HG03378 (cell line): Measurements from ENCODE around the gene NFIB.

Experiments used
- ATAC-seq: cut with Tn5 transposase; IDR thresholded peaks from one replicate; pipeline ENCODE4 v1.9.1; 2021; ENCODE audit warnings: mild to moderate bottlenecking, moderate library complexity; ENCODE audit not compliant: unreplicated experiment

Gene NFIB

GRCh38 chr9:14281136-14281795, 32.7 kb downstream of the NFIB start:
- ATAC-seq, result peak; percentile 55

DNA sequence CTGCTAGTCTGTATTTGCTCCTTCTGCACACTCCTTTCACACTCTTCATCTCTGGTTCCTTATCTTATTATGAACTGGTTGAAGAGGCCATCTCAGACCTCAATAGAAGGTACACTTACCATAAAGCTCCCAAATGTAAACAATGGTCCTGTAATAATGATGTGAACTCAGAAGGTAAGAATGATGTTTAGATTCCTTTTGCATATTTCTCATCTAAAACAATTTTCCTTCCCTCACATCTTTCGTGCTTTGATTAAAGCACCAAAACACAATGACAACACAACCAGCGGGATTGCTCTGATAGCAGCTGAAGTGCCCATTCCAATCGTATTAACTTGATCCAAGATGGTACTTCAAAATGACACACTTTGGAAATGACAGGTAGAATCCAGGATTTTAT, 34.3 kb downstream of the NFIB start:
- no peak for ATAC-seq

DNA sequence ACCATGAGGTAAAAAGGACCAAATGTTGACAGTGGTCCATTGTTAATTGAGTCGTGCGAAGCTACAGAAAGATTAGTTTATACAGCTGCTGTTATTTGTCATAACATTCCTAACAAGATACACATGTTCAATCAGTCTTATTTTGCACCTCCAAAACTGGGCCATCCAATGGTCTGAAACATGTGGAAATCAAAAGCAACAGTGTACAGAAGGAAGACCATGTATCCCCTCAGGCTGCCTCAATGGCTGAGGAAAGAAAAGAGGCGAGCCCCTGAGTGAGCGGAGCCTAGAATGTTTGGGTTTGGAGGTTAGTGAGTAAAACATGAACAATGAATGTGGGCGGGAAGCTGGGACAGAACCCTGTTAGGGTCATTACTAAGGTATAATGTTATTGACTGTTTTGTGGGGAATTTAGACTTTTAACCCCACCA, 35.6 kb downstream of the NFIB start:
- no peak for ATAC-seq

GRCh38 chr9:14277761-14278160, 36.2 kb downstream of the NFIB start:
- no peak for ATAC-seq

DNA sequence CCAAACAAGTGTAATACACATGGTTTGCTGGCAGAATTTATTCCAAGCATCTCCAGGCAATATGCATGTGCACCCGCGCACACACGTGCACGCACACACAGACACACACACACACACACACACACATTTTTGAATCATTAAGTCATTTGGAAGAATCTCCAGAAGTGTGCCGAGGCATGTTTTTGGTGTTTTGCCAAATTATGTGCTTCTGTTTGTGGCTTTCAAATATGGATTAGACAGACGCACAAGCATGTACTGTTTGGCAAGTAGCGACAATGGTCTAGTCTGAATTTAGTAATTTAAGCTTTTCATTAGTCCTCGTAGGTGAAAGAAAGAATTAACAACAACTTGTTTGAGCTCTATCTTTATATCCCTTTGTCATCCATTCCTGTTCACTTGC, 36.7 kb downstream of the NFIB start:
- ATAC-seq, result no peak

DNA sequence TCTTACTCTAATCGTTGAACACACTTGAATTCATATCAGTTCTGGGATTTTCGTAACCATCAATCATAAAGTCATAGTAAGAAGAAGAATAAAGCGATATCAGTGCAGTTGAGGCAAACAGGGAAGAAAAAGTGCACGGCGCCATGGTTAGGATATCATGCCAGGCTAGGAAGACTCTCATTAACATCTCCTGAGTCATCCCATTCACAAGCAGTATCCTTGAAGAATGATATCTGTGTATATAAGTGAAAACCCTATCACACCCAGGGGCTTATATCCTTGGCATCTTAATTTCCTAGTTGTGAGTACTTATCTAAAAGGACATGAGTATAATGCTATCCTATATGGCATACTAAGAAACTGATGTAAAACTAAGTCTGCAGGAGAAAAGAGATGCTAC, 38.6 kb downstream of the NFIB start:
- no peak for ATAC-seq

DNA sequence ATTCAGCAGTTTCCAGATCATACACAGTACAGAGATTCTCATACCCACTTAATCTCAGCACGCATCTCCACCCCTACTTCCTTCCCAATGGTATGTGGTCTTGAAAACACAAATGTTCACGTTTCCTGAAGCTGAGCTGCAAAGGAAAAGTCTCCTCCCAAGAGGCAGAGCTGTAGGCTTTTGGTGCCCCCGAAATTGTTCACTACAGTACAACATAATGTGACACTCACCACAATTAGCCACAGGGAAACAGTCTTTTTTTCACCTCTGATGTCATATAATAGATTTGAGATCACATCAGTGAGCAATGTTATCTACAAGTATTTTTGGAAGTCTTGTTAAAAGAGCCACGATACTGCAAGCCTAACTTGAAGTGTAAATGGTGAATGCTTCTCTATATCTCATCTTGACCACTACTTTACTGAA, 40.2 kb downstream of the NFIB start:
- ATAC-seq, result peak; percentile 32

DNA sequence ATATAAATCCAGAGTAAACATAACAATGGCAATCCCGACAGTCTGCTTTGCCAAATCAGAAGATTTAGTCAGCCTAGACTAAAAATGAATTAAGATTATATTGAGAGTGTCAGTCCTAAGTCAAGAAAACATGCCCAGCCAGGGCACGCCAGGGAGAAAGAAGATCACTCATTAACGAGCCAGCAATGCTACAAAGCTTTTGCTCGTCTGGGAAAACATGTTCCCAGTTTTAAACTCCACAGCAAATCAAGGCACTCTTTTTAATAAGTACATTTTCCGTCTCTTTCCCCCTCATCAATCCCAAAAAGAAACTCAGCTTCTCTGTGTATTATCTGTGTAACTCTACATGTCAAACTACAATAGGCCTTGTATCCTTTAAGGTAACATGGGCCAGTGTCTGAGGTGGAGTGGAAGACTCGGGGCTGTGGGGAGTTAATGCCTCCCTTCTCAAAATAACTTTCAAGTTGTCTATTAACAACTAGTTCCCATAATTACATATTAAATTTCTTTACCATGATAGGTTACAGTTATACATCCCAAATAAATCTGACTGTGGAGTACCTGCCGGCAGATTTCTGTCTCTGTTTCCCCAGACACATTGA, 40.9 kb downstream of the NFIB start:
- ATAC-seq, result no peak

- ATAC-seq, result no peak
Measured at GRCh38 chr9:14271093-14271673, 42.8 kb downstream of the NFIB start.

GRCh38 chr9:14270358-14271092, 43.4 kb downstream of the NFIB start:
- ATAC-seq, result no peak

- ATAC-seq, result no peak
Measured at GRCh38 chr9:14269916-14270315, 44.0 kb downstream of the NFIB start.

DNA sequence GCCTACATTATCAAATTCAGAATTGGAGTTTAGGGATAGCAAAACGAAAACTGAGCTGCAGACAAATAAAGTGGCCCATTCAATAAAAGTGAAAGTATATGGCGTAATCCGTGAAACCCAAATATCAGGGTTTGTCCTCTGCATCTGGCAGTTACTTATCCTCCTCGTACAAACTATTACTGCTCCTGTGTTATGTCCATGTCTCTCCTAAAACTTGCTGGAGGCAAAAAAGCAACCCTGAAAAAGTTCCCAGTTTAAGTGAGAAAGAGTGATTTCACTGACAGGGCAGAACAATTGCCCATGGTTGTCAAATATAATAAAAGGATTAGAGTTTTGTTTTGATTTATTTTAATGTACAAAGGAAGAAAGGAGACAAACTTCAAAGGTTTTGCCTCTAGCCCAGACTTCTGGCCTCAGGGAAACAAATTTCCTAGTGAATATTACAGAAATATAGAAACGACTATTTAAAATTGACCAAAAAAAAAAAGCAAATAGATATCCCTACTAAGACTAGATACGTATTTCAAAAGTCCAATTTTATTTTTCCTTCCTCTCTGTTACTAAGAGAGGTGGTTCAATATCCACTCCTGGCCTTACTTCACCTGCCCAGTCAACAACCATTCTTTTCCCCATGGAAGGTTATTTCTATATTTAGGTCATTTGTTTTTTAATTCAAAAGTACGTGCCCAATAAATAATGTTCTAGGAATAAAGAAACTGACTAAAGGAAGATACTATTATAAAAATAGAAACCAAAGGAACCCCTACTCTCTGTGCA, 50.0 kb downstream of the NFIB start:
- no peak for ATAC-seq

- ATAC-seq, result no peak
Measured at GRCh38 chr9:14262827-14263226, 51.1 kb downstream of the NFIB start.

- ATAC-seq, result no peak
Measured at GRCh38 chr9:14261616-14262015, 52.3 kb downstream of the NFIB start.

DNA sequence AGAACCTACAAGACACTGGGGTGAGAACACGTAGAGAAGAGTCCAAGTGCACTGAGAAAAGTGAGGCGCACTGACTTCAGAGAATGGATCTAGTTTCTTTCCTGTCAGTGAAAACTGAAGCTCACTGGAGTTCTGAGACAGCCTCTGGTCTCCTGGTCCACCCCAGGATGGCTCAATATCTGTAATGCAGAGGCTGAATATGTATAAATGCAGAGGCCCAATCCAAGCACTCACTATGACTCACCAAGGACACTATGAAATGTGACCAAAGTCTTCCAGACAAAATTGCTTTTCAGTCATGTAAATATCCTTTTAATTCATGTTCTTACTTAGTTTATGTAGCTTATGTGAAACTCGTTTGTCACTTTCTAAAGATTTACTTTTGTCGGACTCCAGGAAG, 53.8 kb downstream of the NFIB start:
- no peak for ATAC-seq

DNA sequence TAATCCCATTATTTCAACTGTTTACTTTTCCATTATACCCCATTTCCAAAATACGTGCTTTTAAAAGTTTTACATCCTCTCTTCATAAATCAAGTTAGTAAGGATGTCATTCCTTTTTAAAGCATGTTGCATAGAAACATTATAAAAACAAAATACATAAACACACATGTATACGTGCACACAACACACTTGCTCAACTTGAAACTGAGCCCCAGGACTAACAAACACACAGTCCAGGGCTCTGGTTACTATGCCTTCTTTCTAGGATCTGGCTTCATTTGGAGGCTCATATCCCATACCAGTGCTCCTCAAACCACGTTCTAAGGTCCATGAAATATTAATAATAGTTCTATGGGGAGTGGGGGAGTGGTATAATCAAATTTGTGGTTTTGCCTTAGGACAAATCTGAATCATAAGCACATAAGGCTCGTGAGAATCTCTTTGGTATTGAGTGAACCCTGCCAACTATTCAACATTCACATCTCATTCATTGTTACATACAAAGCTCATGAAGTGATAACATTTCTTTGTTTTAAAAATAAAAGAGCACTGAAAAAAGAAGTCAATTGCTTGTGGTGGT, 55.2 kb downstream of the NFIB start:
- ATAC-seq, result no peak

DNA sequence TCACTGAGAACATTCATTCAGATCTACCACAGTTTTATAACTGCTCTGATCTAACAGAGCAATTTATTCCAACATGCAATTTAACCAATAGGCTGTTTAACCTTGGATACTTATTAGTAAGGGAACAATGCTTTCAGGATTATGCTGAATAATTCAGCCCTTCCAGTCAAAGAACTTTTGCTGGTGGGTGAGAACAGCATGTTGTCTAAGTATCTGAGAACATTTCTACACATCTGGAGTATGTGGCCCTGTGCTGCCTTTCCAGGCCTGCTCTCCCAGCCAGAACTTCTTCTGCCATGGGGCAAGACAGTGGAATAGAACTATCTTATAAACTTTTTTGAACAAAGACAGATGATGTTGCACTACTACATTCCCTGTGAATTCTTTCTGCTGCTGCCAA, 55.8 kb downstream of the NFIB start:
- no peak for ATAC-seq

DNA sequence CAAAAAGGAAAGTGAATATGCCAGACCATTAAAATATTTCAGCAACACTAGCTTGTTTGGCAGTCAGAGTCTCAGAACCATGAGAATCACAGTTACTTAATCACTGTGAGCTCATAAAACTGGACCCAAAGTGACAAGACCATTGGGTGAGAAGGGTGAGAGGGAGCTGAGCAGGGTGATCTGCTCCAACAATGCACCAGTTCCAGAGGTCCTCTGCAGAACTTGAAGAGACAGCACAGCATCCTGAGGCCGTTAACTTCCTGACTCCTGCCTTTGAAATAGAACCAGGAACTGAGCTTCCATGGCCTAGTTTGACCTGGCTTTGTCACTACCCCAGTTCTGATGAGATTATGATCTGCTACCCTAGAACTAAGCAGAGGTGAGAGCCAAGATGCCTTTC, 57.4 kb downstream of the NFIB start:
- ATAC-seq, result no peak

GRCh38 chr9:14251154-14252071, 62.5 kb downstream of the NFIB start:
- ATAC-seq, result no peak

GRCh38 chr9:14250794-14251153, 63.2 kb downstream of the NFIB start:
- no peak for ATAC-seq
